ENCODE results near the gene PBX1.

GRCh38 chr1:164757625-164758024 is 198.6 kb downstream of the PBX1 start:
- TF ChIP-seq, protein P1, sequence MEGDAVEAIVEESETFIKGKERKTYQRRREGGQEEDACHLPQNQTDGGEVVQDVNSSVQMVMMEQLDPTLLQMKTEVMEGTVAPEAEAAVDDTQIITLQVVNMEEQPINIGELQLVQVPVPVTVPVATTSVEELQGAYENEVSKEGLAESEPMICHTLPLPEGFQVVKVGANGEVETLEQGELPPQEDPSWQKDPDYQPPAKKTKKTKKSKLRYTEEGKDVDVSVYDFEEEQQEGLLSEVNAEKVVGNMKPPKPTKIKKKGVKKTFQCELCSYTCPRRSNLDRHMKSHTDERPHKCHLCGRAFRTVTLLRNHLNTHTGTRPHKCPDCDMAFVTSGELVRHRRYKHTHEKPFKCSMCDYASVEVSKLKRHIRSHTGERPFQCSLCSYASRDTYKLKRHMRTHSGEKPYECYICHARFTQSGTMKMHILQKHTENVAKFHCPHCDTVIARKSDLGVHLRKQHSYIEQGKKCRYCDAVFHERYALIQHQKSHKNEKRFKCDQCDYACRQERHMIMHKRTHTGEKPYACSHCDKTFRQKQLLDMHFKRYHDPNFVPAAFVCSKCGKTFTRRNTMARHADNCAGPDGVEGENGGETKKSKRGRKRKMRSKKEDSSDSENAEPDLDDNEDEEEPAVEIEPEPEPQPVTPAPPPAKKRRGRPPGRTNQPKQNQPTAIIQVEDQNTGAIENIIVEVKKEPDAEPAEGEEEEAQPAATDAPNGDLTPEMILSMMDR (IDR thresholded peaks at IDR 0.05): no peak
- TF ChIP-seq EP300 (IDR thresholded peaks at IDR 0.05): peak in 1 of 2 donors; percentile 9
